ENCODE data around the gene WDFY3.
"Not testable (repeated sequence)": the region's sequence is repeated elsewhere in the genome, so short reads cannot be mapped to it uniquely, and the experiment has no call there.

The WDFY3 gene

DNA sequence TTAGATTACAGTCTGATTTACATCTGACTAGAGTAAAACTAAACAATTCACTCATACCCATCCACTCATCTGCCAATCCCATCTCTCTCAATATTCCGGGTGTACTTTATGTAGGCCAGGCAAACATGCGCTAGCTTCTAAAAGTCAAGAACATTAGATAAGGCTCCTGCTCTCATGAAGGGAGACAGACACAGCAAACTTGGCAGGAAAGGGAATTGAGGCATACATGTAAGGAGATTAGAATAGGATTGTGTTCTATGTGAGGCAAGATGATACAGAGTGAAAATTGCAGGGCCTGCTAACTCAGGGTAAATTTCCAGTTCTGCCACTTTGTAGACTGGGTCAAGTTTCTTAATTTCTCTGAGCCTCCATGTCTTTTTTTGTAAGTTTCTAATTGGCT, 247.8 kb downstream of the WDFY3 start:
- no peak for DNase-seq (ENCODE audit: low read depth, low spot score)

GRCh38 chr4:84710548-84710947, 255.9 kb downstream of the WDFY3 start:
- DNase-seq (ENCODE audit: low read depth, low spot score), result no peak

DNA sequence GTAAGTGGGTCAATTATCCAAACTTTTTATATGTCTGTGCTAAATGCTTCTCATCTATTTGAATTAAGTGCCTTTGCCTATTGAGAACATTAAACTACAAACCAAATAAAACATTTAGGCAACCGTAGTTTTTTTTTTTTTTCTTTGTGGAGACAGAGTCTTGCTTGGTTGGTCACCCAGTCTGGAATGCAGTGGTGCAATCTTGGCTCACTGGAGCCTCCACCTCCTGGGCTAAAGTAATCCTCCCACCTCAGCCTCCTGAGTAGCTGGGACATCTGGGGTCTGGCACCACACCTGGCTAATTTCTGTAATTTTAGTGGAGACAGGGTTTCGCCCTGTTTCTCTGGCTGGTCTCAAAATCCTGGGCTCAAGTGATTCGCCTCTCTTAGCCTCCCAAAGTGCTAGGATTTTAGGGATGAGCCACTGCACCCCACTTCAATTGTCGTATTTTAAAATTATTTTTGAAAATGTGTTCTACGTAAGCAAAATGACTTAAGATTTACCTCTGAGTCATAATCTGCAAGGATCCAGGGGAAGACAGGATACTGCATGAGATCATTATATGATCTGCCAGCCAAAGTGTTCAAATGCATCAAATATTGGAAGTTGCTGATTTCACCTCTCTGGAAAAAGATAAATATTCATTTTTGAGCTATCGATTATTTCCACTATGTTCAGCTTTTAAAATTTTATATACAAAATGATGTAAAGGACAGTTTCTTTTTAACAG, 257.9 kb downstream of the WDFY3 start:
- no peak for DNase-seq (ENCODE audit: low read depth, low spot score)

DNA sequence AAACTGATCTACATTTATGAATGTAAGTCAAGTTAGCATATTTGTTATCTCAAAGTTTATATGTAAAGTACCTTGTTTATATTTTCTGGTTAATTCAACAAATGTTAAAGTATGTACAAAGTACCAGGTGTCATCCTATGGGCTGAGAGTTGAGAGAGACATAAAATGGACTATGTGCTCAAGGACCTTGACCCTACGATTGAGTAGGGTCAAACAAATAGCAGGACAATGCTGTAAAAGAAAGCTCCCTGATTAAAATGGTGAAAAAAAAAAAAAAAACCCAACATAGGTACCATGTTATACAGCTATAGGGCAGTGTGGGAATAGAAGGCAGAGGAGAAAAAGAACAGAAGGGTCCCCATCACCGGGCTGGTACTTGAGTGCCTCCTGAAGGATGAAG, 260.2 kb downstream of the WDFY3 start:
- no peak for DNase-seq (ENCODE audit: low read depth, low spot score)

- DNase-seq (ENCODE audit: low read depth, low spot score), result no peak
Measured at GRCh38 chr4:84699001-84699671, 267.4 kb downstream of the WDFY3 start.

DNA sequence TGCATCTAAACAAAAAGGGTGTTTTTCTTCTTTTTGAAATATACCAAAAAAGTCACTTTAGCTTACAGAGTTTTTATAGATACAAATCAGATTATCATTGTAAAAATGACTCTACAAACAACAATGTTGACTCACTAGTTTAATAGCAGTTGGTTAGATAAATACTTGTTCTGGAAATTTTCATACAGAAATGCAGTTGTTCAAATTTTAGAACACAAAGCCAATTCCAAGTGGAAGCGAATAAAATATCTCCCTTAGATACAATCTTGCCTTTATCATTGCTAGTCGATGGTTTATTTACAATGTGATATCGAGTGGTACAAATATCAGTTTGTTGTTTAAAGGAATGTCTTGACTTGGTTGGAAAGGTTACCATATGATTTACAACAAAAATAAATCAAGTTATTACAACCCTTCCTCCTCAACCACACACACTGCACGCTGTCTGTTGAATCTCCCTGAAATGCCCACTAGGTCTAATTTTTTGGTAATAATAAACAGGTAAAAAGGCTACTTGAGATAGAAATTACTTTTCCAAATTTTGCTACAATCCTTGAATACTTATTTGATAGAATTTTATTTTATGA, 268.8 kb downstream of the WDFY3 start:
- DNase-seq (ENCODE audit: low read depth, low spot score), result no peak

DNA sequence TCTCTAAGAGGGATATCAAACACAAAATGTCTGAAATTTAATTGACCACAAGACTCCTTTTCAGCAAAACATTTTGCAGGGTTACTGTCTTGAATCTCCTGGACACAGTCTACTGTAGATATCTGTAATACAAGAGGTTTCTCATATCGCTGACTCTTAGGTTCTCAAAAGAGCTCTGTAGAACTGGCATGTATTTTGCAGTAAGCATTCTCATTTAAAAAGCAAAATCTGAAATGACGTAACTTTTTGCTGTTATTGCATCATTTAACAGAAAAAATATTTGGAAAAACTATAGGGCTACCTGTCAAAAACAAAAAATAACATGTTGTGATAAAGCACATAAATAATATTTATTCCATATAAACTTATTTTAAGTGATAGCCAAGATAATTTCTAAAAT, 269.3 kb downstream of the WDFY3 start:
- DNase-seq (ENCODE audit: low read depth, low spot score), result no peak

DNA sequence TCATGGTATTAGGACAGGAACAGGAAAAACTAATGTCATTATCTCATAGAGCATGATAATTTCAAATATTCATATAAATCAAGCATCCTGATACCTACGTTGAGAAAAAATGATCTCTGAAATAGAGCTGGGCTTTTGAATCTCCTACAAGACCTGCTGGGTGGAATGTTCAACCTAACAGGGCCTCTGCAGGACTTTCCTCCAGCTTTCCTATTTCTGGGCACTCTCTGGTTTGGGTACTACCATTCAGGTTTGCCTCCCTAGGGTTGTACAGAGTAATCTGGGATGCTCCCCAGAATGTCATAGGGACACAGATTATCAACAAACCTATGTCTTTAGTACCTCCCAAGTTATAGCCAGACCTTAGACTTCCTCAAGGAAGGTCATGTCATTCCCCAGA, 274.7 kb downstream of the WDFY3 start:
- DNase-seq (ENCODE audit: low read depth, low spot score), result no peak

GRCh38 chr4:84691170-84691691, 275.3 kb downstream of the WDFY3 start:
- peak; percentile 55 for DNase-seq (ENCODE audit: low read depth, low spot score)

GRCh38 chr4:84690481-84690880, 276.0 kb downstream of the WDFY3 start:
- DNase-seq (ENCODE audit: low read depth, low spot score), result no peak

DNA sequence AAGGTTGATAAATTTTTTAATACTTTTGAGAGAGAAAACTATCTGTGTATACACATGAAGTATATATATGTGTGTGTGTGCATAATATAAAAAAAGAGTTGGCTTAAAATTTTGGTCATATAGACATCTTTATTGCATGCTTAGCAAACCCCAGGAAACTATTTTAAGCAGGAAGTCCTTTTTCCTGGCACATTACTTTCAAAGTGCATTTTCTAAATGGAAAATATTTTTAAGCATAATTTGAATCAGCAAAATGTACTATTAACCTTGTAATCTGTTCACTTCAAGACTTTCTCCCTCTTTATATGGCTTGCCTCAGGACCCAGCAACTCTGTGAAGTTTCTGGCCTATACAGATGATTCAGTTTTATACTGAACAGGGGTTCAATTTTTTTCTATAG, 277.3 kb downstream of the WDFY3 start:
- DNase-seq (ENCODE audit: low read depth, low spot score), result no peak

- DNase-seq (ENCODE audit: low read depth, low spot score), result no peak
Measured at GRCh38 chr4:84688605-84689004, 277.9 kb downstream of the WDFY3 start.

GRCh38 chr4:84685105-84685504, 281.4 kb downstream of the WDFY3 start:
- no peak for DNase-seq (ENCODE audit: low read depth, low spot score)

- no peak for DNase-seq (ENCODE audit: low read depth, low spot score)
Measured at GRCh38 chr4:84684361-84684760, 282.1 kb downstream of the WDFY3 start.

DNA sequence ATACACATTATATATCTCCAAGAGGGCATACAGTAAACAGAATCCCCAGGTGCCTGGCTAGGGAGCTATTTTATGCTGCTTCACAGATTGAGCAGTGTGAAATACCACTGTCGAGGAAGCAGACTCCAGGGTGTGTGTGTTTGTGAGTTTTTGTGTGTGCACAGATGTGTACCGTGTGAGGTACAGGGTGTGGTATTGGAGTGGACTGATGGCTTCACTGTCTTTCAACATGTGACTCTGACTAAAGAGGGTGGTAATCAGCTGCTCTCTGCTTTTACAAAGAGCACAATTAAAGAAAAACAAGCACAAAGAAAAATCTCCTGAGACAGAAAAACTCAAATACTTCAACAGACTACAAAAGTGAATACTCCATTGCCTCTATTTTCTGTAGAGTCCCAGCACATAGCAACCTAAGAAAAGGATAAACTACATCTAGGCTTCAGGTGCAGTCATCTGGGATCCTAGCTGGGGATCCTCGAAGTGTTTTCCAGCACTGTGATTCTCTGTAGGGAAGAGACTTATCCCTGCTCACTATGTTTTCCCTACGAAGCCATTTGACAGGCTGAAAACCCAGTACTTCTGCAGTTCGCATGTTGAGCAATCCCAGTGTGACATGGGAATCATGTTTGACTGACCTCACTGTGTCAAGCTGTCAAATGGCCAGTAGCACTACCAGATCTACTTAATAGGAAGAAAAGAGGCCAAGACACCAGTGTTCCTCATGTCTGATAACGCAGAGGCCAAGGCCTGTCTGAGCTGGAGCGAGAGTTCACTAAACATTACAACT, 283.2 kb downstream of the WDFY3 start:
- DNase-seq (ENCODE audit: low read depth, low spot score), result no peak

DNA sequence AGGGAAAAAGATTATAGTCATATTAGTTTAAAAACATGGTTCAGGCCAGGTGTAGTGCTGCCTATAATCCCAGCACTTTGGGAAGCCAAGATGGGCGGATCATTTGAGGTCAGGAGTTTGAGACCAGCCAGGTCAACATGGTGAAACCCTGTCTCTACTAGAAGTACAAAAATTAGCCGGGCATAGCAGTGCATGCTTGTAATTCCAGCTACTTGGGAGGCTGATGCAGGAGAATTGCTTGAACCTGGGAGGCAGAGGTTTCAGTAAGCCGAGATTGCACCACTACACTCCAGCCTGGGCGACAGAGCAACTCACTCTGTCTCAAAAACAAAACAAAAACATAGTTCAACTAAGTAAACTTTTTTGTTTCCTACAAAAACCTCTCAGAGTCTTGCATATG, 283.8 kb downstream of the WDFY3 start:
- not testable (repeated sequence) for DNase-seq (ENCODE audit: low read depth, low spot score)

DNA sequence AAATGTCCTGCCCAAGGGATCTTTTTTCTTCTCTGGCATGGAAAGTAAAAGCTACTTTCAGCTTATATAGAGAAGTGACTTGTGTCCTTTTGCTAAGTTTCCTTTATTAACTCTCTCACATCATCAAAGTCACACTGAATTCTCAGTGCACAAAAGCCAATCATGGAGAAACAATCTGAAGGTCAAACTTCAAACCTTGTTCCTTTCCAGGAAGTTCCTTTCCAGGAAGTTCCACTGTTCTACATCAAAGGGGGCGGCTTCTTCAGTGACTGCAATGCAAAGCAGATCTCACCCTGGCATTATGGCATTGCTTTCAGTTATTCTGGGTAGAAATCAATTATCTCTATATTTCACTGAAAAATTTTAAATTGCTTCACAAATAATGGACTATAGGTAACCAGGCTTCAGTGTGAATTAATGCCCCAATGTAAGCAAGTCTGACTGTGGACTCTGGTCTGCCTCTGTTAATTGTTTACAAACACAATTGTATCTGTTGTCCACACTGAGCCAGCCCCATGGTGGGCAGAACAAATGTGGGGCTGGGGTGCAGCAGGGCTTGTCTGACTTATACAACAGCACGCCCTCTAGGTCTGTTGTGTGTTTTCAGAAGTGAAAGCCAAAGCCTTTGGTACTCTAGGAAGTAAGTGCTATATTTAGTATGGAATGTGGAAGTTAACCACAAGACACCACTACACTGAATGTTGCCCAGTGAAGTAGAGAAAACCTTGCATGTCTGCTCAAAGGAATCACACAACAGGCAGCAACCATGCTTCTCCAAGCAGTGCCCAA, 284.8 kb downstream of the WDFY3 start:
- peak; percentile 41 for DNase-seq (ENCODE audit: low read depth, low spot score)

GRCh38 chr4:84680956-84681355, 285.5 kb downstream of the WDFY3 start:
- no peak for DNase-seq (ENCODE audit: low read depth, low spot score)

- no peak for DNase-seq (ENCODE audit: low read depth, low spot score)
Measured at GRCh38 chr4:84678976-84679744, 287.3 kb downstream of the WDFY3 start.

GRCh38 chr4:84677995-84678394, 288.5 kb downstream of the WDFY3 start:
- no peak for DNase-seq (ENCODE audit: low read depth, low spot score)
